ENCODE measurements around the gene RAPGEF1.

- TF ChIP-seq CTCF (IDR thresholded peaks at IDR 0.05), result no peak
- TF ChIP-seq POLR2A (IDR thresholded peaks at IDR 0.05), result no peak
Measured at GRCh38 chr9:131534721-131535237, 205.1 kb downstream of the RAPGEF1 start.
